ENCODE data around the gene KRI1. TPM values are rescaled to one million over a fixed set of nuclear protein-coding genes. Genes with fewer than 3 reads are reported as not detected.
"Not testable (repeated sequence)": the region's sequence is repeated elsewhere in the genome, so short reads cannot be mapped to it uniquely, and the experiment has no call there.

Gene KRI1
- total RNA-seq, 1 experiment from 2014 or later, result 22.0 TPM

DNA sequence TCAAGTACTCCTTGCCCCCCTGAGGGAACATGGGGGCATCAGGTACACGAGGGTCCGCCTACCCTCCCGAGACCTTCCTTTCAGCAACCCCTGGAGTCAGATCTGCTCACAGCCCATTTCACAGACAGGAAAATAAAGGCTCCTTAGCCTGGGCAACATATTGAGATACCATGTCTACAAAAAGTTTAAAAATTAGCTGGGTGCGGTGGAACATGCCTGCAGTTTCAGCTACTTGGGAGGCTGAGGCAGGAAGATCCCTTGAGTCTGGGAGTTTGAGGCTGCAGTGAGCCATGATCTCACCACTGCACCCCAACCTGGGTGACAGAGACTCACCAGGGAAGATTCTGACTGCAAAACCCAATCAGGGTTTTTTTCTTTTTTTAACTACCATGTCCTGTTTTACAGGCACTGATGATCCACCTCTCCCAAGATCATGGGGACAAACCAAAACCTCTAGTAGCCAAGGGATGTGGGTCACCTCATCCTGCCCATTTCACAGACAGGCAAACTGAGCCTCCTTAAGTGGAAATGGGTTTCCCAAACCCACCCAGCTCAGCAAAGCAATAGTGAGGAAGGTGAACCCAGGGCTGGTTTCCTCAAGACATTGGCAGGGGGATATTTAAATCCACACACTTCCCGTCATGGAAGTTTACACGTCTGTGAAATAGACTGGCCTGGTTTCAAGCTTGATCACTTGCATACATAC is 9.4 kb upstream of the KRI1 start:
- DNase-seq (ENCODE audit: low read depth), result no peak

DNA sequence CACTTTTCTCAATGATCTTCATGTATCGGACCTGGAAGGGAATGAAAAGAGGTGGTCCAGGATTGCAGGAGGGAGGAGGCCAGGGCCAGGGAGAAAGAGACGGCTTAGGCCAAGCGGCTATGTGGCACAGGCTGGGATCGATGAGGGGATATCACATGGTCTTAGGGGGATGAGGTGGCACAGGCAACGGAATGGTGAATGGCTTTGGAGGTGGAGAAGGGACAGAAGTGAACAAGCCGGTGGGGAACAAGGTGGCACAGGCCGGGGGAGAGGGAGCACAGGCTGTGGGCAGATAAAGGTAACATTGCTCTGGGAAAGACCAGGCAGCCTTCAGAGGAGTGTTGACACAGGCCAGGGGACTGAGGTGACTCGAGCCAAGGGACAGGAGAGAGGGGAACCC is 8.7 kb upstream of the KRI1 start:
- no peak for DNase-seq (ENCODE audit: low read depth)

DNA sequence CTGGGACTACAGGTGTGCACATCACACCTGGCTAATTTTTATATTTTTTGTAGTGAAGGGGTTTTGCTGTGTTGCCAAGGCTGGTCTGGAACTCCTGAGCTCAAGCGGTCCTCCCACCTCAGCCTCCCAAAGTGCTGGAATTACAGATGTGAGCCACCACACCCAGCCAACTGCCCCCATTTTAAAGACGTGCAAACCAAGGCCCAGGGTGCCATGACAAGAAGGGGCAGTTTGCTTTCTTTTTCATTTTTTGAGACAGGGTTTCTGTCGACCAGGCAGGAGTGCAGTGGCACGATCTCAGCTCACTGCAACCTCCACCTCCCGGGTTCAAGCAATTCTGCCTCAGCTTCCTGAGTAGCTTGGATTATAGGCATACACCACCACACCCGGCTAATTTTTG is 8.0 kb upstream of the KRI1 start:
- DNase-seq (ENCODE audit: low read depth), result not testable (repeated sequence)

DNA sequence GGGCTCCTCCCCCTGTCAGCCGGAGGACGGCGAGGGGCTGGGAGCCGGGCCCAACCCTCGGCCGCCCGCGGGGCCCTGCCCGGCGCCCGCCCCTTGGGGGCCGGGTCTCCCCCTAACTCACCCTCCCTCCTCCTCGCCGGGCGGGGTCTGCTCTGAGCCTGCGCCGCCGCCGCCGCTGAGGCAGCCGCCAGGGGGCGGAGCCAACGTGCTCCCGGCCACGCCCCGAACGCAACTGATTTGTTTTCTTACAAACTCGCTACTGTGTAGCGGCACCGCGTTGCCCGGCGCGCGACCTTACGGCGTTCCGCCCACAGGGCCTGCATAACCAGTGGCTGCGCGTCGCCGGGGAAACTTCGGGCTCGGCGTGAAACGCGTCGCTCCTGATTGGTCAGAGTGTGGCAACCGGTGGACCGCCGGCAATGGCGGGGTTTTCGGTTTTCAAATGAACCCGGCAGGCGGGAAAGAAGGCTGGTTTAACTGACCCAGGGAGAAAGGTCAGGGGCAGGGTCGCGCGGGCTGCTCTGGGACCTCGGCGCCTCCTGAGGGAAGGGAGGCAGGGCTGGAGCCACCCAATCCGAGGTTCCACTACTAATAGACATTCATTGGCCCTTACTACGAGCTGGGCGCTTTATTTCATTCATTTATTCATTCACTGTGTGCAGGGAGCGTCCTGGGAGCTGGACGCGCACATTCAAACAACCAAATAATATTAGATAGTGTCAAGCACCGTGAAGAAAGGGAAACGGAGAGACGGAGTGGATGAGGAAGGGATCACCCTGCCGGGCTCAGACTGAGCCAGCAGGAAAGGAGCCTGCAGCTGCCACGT is 3.2 kb upstream of the KRI1 start, which contains the start of gene CDKN2D:
CDKN2D (minus strand) TSS at position 154 of the 826 bp plus-strand sequence. CDS start 326 bp downstream, outside the sequence.
- DNase-seq (ENCODE audit: low read depth), result peak; percentile 100

DNA sequence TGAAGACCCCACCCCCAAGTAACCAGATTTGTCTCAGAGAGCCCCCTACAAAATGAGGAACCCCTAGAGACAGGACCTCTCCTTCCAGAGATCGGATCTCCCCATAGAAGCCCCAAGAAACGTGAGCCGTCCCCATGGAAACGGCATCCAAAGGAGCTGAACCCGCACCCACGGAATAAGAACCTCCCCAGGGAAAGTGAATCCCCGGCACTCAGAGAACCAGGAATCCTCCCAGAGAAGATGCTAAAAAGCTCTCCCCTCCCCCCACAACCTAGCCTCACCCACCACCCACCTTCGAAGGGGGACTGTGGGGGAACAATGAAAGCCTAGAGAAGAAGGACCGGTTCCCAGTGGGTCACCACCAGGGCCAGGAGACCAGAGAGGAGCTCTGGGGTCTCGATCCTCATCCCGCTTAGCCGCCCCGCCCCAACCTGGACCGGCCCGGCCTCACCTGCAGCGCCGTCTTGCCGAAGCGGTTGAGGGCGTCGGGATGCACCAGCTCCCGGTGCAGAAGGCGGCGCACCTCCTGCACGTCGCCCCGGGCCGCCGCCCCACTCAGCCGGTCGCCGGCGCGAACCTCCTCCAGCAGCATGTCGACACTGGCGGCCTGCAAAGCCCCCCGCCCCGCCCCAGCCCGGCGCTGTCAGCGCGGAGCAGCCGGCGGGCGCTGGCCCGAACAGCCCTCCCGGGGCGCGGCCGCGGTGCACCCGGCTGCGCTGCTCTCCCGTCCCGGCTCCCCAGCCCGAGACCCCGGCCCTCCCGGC is 2.4 kb upstream of the KRI1 start:
- peak; percentile 64 for DNase-seq (ENCODE audit: low read depth)

DNA sequence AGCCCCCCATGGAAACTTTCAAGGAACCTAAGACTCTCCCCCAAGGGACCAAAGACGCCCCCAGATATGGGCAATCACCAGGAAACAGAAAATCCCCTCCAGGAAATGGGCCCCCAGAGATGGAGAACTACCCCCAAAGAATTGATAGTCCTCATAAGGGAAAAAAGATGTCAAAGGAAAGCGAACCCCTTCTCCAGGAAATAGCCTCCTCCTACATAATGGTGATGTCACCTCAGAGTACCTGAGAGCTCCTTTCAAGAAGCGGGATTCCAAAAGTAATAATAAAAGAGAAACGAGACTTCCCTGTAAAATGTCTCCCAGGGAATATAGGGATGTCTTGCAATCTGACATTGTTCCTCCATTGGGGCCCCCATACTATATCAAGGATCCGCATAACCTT is 1.8 kb upstream of the KRI1 start:
- DNase-seq (ENCODE audit: low read depth), result no peak

DNA sequence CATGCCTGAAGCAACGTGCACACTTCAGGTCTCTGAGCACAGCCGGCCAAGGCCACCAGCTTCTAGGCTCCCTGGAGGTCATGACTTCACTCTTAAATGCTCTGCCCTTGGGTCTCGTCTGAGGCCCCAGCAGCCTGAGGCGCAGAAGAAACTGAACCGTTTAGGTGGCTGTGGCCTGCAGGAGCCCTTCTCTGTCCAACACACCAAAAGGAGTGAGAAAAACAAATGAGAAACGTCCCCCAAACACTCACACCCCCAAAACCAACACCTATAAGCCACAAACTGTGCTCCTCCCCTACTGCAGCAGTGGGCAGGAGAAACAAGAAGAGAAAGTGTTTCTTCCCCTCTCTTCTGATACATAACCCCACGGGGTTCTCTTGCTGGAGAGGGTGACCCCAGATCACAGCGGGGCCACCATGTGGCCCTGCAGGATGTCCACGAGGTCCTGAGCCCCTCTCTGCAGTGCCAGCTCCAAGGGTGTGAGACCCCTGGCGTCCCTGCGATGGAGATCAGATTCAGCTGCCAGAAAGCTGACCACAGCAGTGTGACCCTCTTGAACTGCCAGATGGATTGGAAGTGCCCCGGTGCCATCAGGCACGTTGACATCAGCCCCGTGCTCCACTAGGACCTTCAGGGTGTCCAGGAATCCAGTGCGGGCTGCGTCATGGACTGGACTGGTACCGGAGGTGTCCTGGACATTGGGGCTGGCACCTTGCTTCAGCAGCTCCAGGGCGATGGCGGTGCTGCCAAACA is 1.0 kb upstream of the KRI1 start:
- DNase-seq (ENCODE audit: low read depth), result no peak

DNA sequence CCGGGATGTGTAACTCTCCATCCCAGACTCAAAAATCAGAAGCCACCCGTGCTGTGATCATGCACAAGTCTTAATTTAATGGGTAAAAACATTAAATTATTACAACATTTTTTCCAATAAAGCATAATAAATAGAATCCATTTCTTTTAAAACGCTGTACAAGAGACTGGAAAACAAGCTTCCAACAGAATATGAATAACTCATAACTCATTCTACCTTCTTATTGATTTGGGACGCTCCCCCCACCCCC is 523 bp upstream of the KRI1 start:
- no peak for DNase-seq (ENCODE audit: low read depth)

DNA sequence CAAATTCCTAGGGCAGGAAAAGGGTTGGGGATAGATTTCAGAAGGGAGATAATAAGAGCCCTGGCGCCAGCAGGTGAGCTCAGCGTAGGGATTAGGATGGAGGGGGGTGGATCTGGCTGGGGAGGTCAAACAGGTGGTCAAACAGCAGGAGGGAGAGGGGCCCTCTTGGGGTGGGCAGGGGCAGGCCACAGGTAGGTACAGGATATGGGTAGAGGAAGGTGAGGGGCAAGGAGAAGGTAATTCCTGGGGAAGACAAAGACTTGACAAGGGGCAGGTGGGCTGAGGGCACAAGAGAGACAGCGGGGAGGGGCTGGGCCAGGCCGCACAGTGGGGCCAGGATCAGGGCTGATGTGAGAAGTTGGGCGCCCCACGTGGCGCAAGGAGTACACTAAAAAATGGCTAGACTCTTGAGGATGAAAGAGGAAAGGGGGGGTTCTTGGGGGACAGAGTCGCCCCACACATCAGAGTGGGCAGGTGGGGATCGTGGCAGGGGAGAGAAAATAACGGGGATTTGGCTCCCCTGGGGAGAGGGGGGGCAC is 713 bp downstream of the KRI1 start:
- DNase-seq (ENCODE audit: low read depth), result peak; percentile 65

DNA sequence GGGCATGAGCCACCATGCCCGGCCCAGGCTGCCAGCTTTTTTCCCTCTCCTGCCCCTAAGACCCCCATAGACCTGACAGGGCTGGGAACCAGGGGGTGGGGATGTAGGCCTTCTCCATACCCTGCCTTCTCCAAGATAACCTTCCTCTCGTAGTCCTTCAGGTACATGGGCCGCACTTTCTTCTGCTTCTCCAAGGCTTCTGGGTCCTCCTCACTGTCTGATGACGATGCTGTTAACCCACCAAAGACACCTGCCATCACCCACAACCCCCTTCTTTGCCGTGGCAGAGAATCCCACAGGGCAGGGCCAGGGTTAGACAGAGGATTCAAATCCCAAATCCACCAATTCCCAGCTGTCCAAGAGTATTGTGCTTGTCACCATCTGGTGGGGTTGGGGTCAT is 3.2 kb downstream of the KRI1 start:
- no peak for DNase-seq (ENCODE audit: low read depth)

DNA sequence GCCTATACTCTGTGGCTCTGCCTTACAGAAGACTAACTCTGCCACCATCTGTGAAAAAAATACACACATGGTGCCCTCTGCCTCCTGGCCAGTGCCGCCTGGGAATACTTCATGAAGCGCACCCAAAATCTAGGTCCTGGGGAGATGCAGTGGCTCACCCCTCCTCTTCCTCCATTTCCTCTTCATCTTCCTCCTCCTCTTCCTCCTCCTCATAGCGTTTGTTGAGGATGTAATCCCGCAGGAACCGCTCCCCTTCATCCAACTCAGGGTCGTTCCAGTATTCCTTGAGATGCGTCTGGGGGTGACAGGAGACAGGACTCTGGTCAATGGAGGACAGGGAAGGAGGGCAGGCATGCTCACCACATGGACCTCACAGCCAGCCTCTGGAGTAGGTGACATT is 5.7 kb downstream of the KRI1 start:
- no peak for DNase-seq (ENCODE audit: low read depth)

DNA sequence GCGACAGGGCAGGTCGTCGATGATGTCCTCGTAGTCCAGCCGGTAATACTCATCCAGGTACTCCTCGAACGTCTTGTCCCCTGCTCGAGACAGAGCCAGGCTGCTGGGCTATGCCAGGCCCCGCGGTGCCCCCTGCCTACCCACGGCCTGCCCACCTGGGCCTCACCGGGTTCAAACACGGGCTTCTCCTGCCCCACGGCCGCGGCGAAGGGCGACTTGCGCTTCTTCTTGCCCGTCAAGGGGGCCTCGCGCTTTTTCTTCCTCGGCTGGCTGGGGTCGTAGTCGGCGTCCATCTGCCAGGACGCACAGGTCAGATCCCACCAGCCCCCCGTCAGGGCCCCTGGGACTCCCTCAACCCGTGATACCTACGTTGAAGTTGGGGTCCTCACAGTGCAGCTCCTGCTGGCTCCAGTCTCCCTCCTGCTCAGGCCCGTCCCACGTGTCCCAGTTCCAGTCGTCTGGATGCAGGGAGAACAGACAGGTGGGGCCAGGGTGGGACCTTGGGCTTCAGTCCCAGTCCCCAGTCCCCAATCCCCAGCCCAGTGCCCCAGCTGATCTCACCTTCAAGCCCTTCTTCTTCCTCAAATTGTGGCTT is 8.1 kb downstream of the KRI1 start:
- no peak for DNase-seq (ENCODE audit: low read depth)

DNA sequence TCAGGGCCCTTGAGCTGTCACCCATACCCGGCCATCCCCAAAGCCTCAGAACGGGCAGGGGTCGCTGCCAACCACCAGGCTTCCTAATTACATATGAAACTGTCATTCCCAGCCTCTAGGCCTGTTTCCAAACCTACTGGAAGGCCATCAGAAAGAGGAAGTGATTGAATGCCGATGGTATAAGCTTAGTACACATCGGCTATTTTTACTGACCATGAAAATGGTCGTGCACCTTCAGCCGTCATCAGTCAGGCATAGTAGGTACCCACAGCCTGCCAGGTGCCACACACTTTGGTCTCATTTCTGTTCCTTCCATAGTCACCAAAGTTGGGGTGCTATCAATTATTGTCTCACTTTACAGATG is 10.2 kb downstream of the KRI1 start:
- no peak for DNase-seq (ENCODE audit: low read depth)

DNA sequence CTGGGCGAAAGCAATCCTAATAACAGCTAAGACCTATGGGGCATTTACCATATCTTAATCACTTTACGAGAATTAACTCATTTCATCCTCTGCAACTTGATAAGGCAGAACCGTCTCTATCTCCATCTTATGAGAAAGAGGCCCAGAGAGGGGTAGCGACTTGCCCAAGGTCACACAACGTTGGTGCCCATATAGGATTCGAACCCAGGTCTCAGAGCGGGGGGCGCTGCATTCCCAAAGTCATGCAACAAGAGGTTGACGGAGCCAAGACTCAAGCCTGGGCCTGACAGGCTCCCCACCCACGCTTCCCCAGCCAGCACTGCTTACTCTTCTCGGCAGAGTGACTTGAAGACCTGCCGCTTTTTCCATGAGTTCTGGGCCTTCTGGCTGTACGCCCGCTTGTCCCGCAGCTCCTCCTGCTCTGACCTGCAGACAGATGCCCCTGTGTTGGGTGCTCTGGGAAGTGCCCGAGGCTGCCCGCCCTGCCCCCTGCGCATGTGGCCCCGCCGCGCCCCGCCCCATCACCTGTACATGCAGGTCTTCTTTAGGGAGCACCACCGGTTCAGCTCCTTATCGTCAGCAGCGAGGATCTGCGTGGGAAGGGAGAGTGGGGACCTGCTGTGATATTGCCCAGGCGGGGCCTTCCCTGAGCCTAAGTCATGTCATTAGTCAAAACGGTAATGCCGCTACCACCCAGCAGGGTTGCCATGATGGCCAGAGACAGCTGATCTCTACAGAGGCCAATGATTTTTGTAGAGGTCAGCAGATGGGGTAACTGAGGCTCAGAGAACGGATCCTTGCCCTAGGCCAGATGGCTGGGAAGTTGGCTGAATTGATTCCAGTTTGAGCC is 10.8 kb downstream of the KRI1 start:
- DNase-seq (ENCODE audit: low read depth), result no peak

DNA sequence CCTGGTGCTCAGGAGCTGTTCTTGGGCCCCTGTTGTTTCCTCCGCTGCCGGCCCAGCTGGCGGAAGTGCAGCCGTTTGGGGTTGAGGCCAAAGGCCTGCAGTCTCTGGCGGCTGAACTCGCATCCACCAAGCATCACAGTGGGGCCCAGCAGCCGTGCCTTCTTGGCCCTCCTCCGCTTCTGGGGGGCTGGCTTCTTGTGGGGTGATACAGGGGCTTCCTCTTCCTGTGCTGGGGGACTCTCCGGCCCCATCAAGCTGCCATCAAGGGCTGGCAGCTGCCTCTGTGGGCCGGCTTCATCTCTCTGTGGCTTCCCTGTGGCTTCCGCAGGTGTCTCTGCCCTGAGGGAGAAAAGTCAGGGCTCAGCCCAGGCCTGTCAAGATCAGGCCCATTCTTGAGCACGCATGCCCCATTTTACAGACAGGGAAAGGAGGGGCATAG is 11.8 kb downstream of the KRI1 start:
- DNase-seq (ENCODE audit: low read depth), result no peak

DNA sequence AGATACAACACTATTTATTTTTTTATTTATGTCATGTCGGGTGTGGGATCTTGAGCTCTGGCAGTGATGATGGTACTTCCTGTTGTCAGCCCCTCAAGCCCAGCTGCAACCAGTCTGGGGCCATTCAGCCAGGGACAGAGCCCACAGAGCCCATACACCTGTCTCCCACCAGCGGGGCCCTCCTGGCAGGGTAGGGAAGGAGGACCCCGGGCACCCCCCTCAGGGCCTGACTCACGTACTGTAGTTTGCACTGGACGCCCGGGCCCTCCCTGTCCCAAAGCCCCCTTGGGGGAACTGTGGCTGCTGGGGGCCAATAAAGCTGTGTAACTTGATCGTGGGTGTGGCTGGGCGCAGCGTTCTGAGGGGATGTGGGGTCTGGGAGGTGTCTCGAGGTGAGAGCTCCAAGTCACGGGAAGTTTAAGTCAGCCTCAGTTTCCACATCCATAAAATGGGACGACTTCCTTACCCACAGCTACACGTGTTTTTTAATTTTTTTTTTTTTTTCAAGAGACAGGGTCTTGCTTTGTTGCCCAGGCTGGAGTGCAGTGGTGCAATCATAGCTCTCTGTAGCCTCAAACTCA is 12.6 kb downstream of the KRI1 start:
- DNase-seq (ENCODE audit: low read depth), result no peak

DNA sequence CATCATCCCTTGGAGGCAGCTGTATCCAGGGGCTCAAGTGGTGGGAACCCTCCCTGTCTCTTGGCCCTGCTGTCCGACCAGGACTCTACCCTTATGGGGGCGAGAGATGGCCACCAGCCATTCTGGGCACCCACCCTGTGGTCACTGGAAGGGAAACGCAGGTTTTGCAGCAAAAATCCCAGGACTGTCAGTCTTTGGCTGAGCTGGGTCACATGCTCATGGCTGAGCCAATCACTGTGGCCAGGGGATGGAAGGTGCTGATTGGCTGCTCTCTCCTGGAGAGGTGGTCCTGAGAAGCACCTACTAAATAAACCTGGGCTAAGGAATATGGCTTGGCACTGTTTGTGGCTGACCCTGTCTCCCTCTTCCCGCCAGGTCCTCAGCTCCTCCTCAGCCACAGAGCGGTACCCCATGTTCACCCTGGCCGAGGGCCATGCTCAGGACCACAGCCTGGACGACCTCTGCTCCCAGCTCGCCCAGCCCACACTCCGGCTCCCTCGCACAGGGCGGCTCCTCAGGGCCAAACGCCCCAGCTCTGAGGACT is 13.2 kb downstream of the KRI1 start:
- DNase-seq (ENCODE audit: low read depth), result peak; percentile 56

DNA sequence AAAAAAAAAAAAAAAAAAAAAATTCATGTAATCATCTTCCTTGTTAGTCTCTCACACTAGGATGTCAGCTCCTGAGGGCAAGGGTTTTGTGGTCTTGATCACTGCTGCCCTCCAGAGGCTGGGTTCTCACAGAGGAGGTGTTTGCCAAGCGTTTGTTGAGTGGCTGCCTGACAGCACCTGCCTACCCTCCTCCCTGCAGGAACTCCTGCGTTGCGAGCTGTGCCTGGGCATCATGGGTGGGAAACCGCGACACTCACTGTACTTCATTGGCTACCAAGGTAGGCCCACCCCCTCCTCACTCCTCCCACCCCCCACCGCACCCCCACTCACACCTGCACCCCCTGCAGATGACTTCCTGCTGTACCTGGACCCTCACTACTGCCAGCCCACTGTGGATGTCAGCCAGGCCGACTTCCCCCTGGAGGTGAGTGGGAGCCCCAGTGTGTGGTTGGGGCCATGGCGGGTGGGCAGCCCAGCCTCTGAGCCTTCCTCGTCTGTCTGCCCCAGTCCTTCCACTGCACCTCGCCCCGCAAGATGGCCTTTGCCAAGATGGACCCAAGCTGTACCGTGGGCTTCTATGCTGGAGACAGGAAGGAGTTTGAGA is 14.0 kb downstream of the KRI1 start:
- peak; percentile 57 for DNase-seq (ENCODE audit: low read depth)

DNA sequence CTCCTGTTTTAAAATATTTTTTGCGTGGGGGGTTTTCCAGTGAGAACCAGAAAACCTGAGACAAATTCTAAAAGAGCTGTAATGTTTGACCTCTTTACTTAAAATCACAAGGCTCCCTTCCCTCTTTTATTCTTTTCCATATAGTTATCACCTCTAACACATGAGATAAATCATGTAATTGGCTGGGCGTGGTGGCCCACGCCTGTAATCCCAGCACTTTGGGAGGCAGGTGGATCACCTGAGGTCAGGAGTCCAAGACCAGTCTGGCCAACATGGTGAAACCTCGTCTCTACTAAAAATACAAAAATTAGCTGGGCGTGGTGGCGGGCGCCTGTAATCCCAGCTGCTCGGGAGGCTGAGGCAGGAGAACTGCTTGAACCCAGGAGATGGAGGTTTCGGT is 14.8 kb downstream of the KRI1 start:
- not testable (repeated sequence) for DNase-seq (ENCODE audit: low read depth)
